ENCODE results near the gene CRYBA2.
A peak's percentile ranks its signal among the peaks of the same experiment; 100 is the strongest.

The CRYBA2 gene

DNA sequence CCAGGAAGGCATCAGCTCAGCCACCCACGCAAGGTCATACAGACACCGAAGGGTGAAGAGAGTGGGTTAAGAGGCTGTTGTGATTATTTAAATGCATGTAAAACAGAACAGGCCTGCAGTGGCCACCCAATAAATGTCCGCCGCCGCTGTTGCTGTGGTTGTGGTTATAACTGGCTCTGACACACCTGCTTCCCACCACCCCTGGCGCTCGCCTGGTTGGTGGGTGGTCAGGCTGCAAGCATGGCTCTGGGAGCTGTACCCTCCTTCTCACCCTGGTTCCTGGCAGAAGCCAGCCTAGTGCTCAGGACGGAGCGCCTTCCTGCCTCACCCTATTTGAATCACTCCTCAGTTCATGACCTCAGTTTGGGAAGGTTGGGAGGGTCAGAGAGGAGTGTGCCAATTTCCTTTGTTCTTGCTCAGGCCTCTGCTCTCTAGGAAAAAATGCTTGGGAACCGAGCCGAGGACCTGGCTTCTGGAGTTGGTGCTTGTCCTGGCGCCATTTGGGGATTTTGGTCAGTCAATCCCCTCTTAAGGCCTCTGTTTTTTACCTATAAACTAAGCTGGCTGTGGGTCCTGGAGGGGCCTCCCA, 5.3 kb upstream of the CRYBA2 start:
- DNase-seq: no peak

DNA sequence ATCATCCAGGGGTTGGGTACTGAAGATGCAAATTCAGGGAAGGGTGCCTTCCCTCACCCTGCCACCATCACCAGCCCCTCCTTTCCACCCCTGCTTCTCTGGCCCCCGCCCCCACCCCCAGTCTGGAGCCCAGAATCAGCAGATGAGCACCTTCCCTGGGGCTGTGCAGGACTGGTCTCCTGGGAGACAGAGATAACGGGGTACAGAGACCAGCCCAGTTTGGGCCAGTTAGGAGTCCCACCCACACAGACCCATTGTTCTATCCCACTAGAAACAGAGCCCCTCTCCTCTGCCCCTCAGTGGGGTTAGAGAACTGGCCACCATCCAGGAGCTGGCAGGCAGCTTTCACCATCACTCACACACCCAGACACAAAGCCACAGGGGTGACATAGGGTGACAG, 4.5 kb upstream of the CRYBA2 start:
- no peak for DNase-seq

DNA sequence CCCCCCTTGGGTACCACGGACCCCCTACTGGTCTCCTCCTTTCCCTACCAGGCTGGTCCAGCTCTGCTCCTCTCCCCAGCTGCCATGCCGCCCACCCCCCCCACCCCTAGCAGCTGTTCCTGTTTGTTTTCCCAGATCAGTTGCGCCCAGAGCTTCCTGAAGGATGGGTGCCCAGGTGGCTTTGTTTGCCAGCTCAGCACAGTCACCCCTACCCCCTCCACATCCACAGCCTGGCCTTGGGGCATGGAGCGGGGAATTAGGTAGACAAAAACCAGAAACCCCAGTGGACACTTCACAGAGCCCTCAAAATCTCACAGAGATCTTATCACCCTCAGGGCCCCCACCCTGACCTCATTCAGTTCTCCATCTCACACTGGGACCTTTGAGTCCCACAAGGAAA, 3.7 kb upstream of the CRYBA2 start:
- no peak for DNase-seq

DNA sequence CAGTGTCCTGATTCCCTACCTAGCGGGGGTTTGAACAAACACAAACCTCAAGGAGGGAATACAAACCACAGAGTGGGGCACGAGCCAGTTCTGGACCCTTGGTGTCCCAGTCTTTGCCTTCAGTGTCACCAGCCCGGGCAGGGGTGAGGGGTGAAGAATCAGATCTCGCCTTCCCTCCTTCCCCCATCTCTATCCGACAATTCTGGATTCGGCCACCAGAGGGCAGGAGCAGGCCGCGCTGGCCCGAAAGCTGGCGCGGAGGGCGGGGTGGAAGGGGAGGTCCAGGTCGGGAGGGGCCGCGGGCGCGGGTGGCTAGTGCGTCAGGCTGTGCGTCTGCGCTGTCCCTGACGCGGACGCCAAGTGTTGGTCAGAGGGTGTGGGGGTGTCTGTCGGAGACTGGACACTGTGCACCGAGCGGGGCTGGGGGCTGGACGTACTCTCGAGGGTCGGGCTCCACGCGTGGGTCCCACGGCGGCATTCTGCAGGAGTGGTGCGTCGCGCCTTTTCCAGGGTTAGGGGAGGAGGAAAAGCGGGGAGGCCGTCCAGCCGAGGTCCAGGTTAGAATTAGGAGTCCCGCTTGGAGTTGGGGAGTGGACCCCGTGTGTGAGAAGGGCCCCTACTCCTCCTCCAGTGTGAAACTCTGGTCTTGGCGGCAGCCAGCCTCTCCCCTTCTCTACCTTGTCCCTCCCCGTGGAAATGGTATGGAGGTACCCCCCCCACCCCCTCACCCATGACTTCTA, 2.9 kb upstream of the CRYBA2 start:
- DNase-seq: peak in 1 of 2 experiments; percentile 24

DNA sequence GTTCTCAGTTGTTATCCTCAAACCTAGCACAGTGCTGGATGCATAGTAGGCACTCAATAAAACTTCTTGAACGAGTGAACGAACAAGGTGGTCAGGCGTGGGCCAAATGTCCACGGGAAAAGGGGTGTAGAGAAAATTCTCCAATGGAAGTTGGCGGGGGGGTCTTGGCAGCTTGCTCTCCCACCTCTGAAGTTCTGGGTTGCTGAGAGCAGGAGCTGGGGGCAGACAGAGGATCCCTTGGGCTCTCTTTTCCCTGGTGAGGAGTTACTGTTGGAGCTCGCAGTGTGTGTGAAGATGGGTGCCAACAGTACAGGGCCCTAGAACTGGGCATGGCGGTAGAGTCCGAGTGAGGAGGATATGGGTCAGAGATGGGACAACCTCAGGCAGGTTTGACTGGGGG, 2.3 kb upstream of the CRYBA2 start:
- no peak for DNase-seq

DNA sequence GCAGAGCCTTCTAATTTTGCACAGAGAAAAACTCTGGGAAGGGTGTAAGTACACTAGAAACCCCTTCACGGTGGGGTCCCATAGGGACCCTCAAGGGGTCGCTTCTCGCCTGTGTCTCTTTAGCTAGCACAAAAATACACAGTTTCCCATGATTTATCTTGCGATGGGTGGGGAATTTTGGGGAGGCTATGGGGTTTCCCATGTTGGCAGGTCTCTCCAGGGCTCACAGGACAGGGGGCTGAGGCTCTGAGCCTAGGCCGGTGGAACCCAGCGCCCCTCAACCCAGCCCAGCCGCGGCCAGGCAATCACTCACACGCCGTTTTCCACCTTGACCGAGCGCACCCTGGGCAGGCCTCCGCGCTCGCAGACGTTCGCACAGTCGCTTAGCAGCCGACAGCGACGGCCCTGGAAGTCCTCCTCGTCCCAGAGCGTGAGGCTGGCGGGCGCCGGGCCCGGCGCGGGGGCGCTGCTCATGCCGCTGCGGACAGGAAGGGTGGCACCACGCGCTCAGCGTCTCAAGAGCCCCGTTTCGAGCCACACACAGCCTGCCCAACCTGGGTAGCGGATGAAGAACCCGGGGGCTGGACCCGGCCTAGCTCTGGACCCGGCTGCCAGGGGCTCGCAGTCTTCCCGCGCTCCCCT, 398 bp downstream of the CRYBA2 start:
- DNase-seq: no peak

DNA sequence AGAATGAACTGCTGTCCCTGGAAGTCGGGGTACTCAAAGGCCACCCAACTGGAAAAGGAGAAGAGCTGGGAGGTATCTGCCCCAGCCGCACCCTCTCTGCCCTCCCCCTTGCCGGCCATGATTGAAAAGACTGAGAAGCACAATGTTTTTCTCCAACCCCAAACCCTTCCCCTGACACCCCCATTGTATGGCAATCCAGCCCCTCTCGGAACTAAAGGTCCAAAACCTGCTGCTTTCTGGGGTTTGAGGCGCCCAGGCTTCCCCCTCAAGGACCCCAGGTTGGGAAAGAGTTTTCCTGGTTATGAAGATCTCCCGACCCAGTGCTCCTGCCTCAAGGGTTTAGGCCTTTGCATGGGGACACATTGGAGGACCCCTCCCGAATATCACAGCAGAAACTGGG, 1.0 kb downstream of the CRYBA2 start:
- DNase-seq: no peak

DNA sequence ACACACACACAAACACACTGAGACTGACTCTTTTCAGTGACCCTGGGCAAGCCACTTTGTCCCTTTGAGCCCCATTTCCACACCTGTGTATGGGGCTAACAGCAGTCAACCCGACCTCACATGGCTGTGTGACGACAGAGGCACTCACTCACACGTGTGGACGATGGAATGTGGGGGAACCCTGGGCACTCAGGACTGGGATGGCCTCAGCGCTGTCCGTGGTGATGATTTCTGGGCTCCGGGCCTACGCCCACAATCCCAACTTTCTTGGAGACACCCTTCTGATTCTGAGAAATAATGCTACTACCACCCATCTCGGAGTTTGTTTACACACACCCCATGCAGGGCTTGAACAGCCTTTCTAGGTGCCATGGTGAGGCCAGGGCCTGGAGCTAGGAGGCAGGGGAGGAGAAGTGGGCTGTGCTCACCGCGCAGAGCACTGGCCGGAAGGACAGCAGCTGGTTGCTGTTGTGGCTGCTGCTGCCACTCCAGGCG, 1.5 kb downstream of the CRYBA2 start:
- DNase-seq: no peak

DNA sequence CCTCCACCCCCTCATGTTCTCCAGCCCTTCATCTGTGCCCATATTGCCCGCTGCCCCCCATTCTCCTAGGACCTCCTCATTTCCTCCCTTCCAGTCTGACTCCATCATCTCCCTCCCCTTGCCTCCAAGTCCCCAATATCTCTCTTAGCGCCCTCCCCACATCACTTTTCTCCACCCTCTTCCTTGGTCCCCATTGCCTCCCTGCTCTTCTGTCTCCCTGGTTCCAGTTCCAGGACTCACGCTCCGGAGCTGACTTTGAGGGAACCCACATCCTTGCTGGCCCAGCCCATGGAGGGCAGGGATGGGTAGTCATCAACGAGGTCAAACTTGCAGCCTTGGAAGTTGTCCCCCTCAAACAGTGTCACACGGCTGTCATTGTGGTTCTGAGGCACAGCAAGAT, 2.6 kb downstream of the CRYBA2 start:
- DNase-seq: no peak

DNA sequence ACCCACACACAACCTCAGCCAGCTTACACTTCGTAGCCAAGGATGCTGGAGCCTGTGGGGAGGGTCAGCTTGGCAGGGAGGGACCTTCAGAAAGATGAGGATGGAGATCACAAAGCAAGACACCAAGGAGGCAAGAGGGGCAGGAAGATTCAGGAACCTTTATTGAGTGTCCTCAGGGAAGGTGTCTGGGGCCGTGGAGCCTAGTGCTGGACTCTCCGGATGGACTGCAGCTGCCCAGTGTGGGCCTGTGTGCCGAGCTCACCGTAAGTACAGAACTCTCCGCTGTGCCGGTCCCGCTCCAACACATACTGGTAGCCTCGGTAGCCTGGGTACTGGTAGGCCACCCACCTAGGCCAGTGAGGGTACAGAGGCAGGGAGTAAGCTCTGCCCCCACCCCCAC, 3.2 kb downstream of the CRYBA2 start:
- DNase-seq: no peak

DNA sequence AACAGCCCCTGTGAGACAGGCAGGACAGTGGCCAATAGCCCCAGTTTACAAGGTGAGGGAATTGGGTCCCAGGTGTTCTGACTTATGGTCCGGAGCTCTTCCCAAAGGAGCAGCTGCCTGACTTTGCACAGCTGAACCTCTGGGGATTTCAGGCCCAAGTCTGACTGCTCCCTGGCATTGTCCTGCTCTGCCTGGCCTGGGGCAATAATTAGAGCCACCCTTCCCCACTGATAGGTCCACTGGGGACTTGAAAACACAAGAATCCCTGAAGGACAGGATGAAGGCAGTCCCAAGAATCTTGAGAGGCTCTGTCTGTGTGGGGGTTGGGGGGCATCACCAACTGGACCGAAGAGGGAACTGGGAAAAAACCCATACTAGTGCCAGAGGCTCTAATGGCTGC, 4.6 kb downstream of the CRYBA2 start:
- no peak for DNase-seq

DNA sequence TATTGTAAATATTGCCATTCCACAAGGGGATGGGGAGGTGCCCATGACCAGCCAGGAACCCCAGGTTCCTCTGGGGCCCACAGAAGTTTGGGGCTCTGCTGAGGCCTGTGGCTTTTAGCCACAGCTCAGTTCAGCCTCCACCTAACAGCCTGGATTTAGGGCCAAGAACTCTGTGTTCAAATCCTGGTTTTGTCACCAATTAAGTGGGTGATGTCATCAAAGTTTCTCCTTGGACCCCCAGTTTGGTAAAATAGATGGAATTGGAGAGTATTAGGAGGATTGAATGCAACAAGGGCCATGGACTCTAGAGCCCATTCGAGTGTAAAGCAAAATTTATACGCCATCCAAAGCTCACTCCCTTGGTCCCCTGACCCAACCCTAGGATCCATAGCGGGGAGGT, 5.1 kb downstream of the CRYBA2 start:
- no peak for DNase-seq

DNA sequence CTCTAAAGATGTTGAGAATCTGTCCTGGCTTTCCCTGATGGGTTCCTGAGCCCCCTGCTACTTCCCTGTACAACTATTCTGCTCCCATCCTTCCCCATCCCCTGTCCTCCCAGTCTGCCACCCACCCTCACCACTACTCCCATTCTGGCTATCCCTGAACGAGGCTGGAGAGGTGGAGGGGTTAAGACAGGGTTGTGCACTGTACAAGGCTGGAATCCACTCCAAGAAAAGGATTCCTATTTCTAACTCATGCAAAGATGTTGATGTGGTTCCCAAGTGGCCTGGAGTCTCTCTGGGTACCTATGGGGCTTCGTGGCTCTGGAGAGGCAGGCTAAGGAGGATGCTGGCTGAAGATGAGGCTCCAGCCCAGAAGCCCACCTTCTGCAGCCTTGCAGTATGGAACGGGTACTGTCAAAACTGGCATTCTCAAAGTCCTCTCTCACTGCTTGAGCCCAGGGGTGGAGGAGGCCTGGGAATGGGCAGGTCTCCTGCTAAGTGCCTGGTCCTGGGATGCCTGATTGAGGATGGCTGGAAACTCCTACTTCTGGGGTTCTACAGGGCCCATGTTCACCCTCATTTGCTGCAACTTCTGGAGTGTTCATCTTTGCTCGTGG, 7.0 kb downstream of the CRYBA2 start:
- DNase-seq: no peak

DNA sequence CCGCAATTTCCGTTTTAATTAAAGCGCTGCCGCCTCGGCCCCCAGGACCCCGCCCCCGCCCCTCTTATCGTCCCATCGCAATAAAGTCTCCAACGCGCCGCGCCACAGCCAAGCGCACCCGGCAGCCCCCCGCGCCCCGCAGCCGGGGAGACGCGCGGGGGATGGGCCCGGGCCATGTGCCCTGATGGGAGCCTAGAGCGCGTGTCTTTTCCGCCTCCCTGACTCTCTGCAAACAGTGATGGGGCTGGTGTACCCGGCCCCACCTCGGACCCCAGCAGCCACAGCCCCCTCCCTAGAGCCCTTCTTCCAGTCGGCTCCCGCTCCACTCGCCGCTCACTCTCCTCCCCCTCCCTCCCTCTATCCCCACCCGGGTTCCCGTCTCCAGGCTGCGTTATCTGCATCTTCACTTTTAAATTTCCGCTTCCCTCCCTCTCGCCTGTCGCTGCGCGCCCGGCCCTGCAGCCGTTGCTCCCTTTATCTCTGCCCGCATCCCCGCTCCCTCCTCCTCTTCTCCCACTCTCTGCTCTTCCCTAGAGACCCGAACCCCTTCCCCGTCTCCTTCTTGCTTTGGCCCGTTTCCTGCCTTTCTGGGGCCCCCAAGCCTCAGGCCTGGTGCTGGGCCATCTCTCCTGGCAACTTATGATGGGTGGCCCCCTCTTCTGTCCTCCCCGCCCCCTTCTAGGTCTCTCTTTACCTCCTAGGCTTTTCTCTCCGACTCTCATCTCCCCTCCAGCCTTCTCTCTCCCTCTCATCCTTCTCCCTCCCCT, 7.7 kb downstream of the CRYBA2 start:
- no peak for DNase-seq

DNA sequence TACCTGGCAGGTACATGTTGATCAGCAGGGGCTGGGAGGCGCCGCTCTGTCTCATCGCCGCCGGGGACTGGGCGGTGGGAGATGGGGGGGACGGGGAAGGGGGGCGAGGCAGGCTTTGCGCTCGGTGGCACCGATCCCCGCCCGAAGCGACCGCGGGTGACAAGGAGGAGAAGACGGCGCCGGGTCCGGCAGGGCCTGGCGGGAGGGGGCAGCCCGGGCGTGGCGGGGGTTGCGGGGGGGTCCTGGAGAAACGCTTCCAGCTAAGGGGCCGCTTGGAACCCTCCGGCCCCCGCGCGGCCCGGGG, 8.2 kb downstream of the CRYBA2 start, which contains the start of gene FEV:
FEV (minus strand) TSS at position 164 of the 304 bp plus-strand sequence; CDS start at position 55, 109 bp downstream.
- DNase-seq: no peak

DNA sequence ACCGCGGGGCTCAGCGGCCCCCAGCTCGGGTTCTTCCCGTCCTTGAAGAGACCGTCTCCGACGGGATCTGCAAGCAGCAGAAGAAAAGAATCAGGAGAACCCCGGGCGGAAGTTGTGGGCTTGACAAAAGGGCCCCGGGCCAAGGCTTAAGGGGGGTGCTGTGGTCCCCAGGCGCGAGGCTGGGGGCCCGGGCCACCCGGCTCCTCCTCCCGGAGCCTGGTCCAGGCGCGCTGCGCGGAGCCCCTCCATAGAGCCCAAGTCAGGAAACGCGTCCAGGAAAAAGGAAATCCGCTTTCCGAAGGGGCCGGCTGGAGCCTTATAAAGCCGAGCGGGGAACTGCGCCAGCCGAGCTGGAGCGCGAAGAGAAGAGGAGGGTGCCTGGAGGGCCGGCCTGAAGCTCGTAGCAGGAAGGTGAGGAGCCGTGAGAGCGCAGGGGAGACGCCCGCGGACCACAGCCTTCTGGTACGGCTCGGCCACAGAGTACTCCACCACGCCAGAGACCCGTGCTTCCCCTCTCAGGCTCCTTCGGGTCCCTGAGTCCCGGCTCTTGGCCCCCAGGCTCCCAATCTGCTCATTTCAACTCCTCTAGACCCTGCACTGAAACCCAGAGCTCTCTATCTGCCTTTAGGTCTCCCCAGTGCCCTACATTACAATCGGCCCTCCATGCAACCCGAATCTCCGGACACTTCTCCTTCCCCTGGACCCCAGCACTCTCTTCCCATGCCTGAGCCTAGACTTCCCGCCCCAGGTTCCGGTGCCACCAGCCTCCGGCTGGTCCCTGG, 8.8 kb downstream of the CRYBA2 start:
- peak; percentile 22 to 46 for DNase-seq

DNA sequence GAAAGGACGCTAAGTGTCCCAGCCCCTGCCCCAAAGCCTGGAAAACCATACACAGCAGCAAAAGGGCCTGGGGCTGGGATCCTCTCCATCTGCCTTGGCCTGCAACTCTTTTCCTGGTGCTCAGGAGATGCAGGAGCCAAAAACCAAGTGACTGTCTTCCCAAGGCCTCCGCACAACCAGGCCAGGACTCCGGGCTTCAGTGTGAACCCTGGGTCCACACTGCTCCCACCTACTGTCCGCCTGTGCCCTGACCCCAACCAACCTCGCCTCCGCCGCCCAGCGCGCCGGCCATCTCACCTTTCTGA, 9.3 kb downstream of the CRYBA2 start:
- DNase-seq: no peak

DNA sequence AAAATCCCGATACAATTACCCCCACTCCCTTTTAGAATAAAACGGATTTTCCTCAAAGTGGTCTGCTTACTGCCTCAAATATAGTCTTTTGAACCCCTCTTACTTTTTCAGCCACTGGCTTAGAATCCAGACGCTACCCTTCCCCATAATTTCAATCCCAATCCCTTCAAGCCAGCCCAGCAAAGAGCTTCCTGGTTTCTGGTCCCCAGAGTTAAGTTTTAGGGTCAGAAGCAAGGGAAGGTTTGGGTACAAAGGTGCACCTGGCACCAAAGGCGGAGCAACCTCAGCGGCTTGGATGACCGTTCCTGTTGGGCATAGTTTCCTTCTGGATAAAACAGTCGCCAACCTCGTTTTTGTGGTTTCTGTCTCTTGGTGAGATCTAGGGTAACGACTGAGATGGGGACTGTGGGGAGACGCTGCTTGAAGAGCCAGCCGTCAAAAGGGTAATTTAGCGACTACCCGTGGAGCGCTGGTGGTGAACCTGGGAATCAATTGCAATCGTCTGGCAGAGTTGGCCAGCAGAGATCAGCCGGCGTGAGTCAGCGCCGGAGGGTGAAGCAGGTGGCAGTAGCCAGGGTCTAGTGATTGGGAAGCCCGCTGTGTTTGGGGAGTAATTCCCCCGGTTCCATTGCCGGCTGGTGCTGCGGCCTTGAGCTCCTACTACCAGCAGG, 9.8 kb downstream of the CRYBA2 start:
- no peak for DNase-seq

DNA sequence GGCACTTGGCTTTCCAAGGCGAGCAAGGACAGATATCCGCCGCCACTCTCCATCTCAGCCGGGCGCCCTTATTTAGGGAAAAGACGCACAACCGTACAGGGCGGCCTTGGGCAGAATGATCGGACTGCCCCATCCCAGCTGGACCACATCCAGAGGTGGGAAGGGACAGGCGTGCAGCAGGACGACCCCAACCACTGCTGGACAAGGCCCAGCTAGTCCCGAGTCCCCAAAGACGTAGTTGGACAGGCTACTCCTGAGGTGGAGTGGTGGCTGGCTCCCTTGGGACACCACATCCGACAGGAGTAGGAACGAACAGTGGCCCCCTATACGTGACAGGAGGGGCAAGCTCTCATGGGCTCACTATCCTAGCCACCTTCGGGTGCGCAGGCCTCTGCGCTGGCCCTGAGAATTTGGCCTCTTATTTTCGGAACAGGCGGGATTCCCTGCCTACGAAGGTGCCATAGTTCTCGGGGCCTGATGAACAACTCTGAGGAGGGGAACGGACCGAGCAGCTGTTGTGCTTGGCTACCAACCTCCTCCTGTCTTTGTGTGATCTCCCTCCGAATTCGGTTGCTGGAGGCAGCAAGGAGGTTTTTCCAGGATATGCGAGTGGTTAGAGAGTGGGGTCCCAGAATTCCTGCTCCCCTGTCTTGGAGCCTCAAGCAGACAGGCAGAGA, 10.5 kb downstream of the CRYBA2 start:
- DNase-seq: no peak

DNA sequence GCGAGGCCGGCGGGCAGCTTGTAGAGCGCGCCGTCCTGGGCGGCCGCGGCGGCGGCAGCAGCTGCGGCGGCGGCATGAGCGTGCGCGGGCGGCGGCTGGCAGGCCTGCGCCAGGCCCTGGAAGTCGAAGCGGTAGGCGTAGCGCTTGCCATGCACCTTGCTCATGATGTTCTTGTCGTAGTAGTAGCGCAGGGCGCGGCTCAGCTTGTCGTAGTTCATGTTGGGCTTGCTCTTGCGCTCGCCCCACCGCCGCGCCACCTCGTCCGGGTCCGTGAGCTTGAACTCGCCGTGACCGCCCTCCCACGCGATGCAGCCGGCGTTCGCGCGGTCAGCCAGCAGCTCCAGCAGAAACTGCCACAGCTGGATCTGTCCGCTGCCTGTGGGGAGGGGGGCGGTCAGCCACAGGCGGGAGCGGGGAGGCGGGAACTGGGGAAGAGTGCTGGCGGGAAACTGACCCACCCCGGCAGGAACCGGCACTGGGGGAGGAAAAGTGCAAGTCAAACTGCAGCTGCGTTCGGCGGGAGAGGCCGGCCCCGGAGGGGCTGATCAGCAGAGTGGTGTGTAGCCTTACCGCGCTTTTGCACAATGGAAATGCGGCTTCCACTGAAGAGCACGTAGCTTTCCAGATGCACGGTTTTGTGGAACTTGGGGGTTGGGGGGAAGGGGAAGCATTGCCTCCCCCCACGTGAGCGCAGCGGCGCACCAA, 11.2 kb downstream of the CRYBA2 start:
- no peak for DNase-seq
